Neuronal stem cell (in vitro differentiated cells): ENCODE data around the gene ATP1B3.

Experiments used
- DNase-seq: peaks from one replicate; pipeline ENCODE4 v3.0.0-alpha.2; 2013; ENCODE audit warnings: low spot score
- H2AFZ ChIP-seq: one replicate; pipeline ENCODE4 v1.6.1; 2013; ENCODE audit warnings: mild to moderate bottlenecking, low read length, inconsistent platforms
- H2AK5ac ChIP-seq: 2 replicates; pipeline ENCODE4 v1.6.1; 2013; ENCODE audit warnings: low read depth, mild to moderate bottlenecking, inconsistent platforms, low read length, moderate library complexity, mixed read lengths
- H2BK120ac ChIP-seq: 2 replicates; pipeline ENCODE4 v1.6.1; 2013; ENCODE audit warnings: low read depth, mild to moderate bottlenecking, inconsistent platforms, low read length, moderate library complexity, mixed read lengths
- H2BK12ac ChIP-seq: one replicate; pipeline ENCODE4 v1.6.1; 2013; ENCODE audit warnings: low read length, inconsistent platforms
- H2BK15ac ChIP-seq: 2 replicates; pipeline ENCODE4 v1.6.1; 2013; ENCODE audit warnings: mild to moderate bottlenecking, low read length, inconsistent platforms, mixed read lengths
- H2BK5ac ChIP-seq: one replicate; pipeline ENCODE4 v1.6.1; 2013; ENCODE audit warnings: inconsistent platforms, mild to moderate bottlenecking, low read length, moderate library complexity
- H3K14ac ChIP-seq: one replicate; pipeline ENCODE4 v1.6.1; 2013; ENCODE audit warnings: low read length, inconsistent platforms
- H3K18ac ChIP-seq: 2 replicates; pipeline ENCODE4 v1.6.1; 2013; ENCODE audit warnings: low read length, inconsistent platforms
- H3K23ac ChIP-seq: 2 replicates; pipeline ENCODE4 v1.6.1; 2013; ENCODE audit warnings: low read depth, mild to moderate bottlenecking, mixed read lengths, low read length, inconsistent platforms; ENCODE audit not compliant: poor library complexity
- H3K27ac ChIP-seq: replicated peaks from 3 replicates; pipeline ENCODE4 v1.5.1; 2013; ENCODE audit warnings: low read length, inconsistent platforms
- H3K27me3 ChIP-seq, 3 experiments: 2 replicates each; pipeline ENCODE4 v1.6.1; 2013; ENCODE audit warnings: low read length in 3 of 3, mild to moderate bottlenecking in 2 of 3, inconsistent platforms in 1 of 3, low read depth in 1 of 3, mixed read lengths in 1 of 3, moderate library complexity in 1 of 3; ENCODE audit not compliant: control insufficient read depth in 3 of 3, insufficient read depth in 3 of 3
- H3K36me3 ChIP-seq, 2 donors: replicated peaks in 1 of 2; 2 replicates each; pipeline ENCODE4 v1.6.1; 2013; ENCODE audit warnings: low read length in 2 of 2; ENCODE audit not compliant: control insufficient read depth in 2 of 2, insufficient read depth in 2 of 2
- H3K4ac ChIP-seq: 2 replicates; pipeline ENCODE4 v1.6.1; 2013; ENCODE audit warnings: inconsistent platforms, mild to moderate bottlenecking, low read length, moderate library complexity
- H3K4me1 ChIP-seq, 2 donors: 1 replicate in 1 of 2; 2 replicates in 1 of 2; pipeline ENCODE4 v1.6.1; 2013; ENCODE audit warnings: low read length in 2 of 2, low read depth in 1 of 2; ENCODE audit not compliant: control insufficient read depth in 2 of 2, insufficient read depth in 1 of 2
- H3K4me2 ChIP-seq: one replicate; pipeline ENCODE4 v1.6.1; 2013; ENCODE audit warnings: mild to moderate bottlenecking, low read length, inconsistent platforms; ENCODE audit not compliant: insufficient read depth, poor library complexity, severe bottlenecking
- H3K4me3 ChIP-seq, 2 donors: 2 replicates each; pipeline ENCODE4 v1.5.1; 2013; ENCODE audit warnings: low read length in 2 of 2, mild to moderate bottlenecking in 2 of 2, inconsistent platforms in 1 of 2, moderate library complexity in 1 of 2
- H3K79me1 ChIP-seq: one replicate; pipeline ENCODE4 v1.6.1; 2013; ENCODE audit warnings: low read depth, mild to moderate bottlenecking, inconsistent platforms, low read length, moderate library complexity
- H3K9ac ChIP-seq: one replicate; pipeline ENCODE4 v1.6.1; 2013; ENCODE audit warnings: mild to moderate bottlenecking, low read depth, low read length, inconsistent platforms; ENCODE audit not compliant: poor library complexity
- H3K9me3 ChIP-seq, 2 donors: replicated peaks in 1 of 2; 2 replicates each; pipeline versions ENCODE3 to v1.6.1; 2013; ENCODE audit warnings: low read length in 2 of 2, mild to moderate bottlenecking in 2 of 2, inconsistent platforms in 1 of 2, low read depth in 1 of 2, mixed read lengths in 1 of 2, moderate library complexity in 1 of 2; ENCODE audit not compliant: control insufficient read depth in 2 of 2, insufficient read depth in 1 of 2
- H4K8ac ChIP-seq: one replicate; pipeline ENCODE4 v1.6.1; 2013; ENCODE audit warnings: low read depth, mild to moderate bottlenecking, inconsistent platforms, low read length, moderate library complexity
- H4K91ac ChIP-seq: one replicate; pipeline ENCODE4 v1.6.1; 2013; ENCODE audit warnings: low read length, low read depth, mild to moderate bottlenecking, inconsistent platforms; ENCODE audit not compliant: poor library complexity
- WGBS, 2 donors: extraction: QIAGEN DNeasy Blood & Tissue Kit; methylation state at CpG; one replicate each; pipeline ENCODE4 v1.1.7; 2013; ENCODE audit warnings: missing lambda C conversion rate in 2 of 2, mixed read lengths in 1 of 2; ENCODE audit not compliant: insufficient read length in 2 of 2, insufficient replicate concordance in 1 of 2; ENCODE audit errors: extremely low coverage in 2 of 2; 5-methylcytosine and 5-hydroxymethylcytosine counted together

The ATP1B3 gene

DNA sequence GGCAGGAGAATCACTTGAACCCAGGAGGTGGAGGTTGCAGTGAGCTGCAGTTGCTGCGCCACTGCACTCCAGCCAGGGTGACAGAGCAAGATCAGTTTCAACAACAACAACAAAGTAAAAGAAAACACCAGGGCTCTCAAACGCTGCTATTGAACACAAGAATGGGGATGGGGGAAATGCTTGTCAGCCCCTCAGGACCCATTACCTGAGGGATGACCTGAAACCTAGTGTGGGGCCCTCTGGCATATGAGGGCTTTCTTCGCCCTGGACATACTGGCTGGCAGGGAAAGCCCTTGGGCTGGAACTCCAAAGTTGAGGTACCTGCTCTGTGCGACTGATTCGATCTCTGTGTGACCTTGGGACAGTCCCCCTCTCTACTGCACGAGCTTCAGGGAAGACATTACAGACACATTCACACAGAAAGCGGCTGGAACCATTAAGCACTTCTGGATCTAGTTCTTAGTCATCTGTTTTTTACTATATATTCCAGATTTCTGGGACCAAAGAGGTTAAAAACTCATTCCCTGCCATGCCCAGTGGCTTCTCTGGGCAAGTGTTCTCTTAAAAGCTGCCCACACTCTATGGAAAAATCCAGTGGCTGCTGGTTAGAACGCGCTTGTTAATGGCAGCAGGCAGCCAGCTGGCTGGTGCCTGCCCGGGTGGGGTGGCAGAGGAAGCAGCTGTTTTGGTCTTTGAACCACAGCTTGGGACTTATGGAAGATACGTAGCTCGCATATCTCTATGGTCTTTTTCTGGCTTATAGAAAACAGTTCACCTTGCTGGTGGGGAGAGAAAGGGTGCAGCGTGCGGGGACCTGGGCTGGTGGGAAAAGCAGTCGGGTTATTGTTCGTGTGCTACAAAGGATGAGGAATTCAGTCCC, 57.2 kb downstream of the ATP1B3 start:
- H3K27me3 ChIP-seq, result no peaks in the 10 kb centered on the region
- no peak overlapping the region for H4K91ac ChIP-seq
- no peak overlapping the region for H3K4me2 ChIP-seq
- no peak overlapping the region for H2BK15ac ChIP-seq
- H3K79me1 ChIP-seq, result no peaks in the 10 kb centered on the region
- H3K23ac ChIP-seq, result no peak overlapping the region
- H2AFZ ChIP-seq, result no peak overlapping the region
- H2BK120ac ChIP-seq, result no peak overlapping the region
- DNase-seq, result no peak
- no peak overlapping the region for H2BK12ac ChIP-seq
- no peak overlapping the region for H2BK5ac ChIP-seq
- no peak overlapping the region for H2AK5ac ChIP-seq
- H3K4ac ChIP-seq, result no peak overlapping the region
- H3K18ac ChIP-seq, result no peak overlapping the region
- no peak overlapping the region for H3K27ac ChIP-seq
- H3K4me3 ChIP-seq, result no peak overlapping the region
- H4K8ac ChIP-seq, result no peak overlapping the region
- peaks cover 0 to 6% of the 10 kb centered on the region in 2 donors for H3K4me1 ChIP-seq
- WGBS, 2 donors, result no CpG with 5 or more reads among the region's 16 CpGs
- no peak overlapping the region for H3K14ac ChIP-seq
- H3K36me3 ChIP-seq, result peaks cover 0 to 5% of the 10 kb centered on the region in 2 donors
- H3K9me3 ChIP-seq, result peaks cover 0 to 2% of the 10 kb centered on the region in 2 donors
- no peak overlapping the region for H3K9ac ChIP-seq

DNA sequence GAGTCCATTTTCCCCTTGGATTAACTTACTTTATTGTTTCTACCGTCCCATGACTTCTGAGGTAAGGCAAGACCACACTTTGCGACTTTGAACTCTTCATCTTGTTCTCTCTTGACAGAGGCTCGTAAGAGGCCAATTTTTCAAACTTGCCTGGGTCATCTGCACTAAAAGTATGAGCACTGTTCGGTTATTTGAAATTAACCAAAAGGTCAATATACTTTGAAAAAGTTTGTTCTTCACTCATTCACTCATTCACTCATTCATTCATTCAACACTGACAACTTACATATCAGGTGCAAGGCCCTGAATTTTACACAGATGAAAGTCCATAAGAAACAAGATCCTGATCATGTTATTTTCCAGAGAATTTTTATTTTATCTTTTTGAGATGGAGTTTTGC, 57.9 kb downstream of the ATP1B3 start:
- Histone ChIP-seq H3K79me1 (no peaks in the 10 kb centered on the region), H3K14ac (no peak overlapping the region), H2BK120ac (no peak overlapping the region), H2BK15ac (no peak overlapping the region), H3K27ac (no peak overlapping the region), H3K4me1 (peaks cover 0 to 6% of the 10 kb centered on the region in 2 donors), H3K18ac (no peak overlapping the region), H3K36me3 (no peaks in the 10 kb centered on the region), H2BK5ac (no peak overlapping the region), H4K8ac (no peak overlapping the region), H3K4me3 (no peak overlapping the region), H4K91ac (no peak overlapping the region), H2AFZ (no peak overlapping the region), H2BK12ac (no peak overlapping the region), H2AK5ac (no peak overlapping the region), H3K23ac (no peak overlapping the region), H3K27me3 (no peaks in the 10 kb centered on the region), H3K4me2 (no peak overlapping the region), H3K9ac (no peak overlapping the region), H3K4ac (no peak overlapping the region), H3K9me3 (no peaks in the 10 kb centered on the region)
- WGBS, 2 donors, result no CpG with 5 or more reads among the region's 4 CpGs
- no peak for DNase-seq

DNA sequence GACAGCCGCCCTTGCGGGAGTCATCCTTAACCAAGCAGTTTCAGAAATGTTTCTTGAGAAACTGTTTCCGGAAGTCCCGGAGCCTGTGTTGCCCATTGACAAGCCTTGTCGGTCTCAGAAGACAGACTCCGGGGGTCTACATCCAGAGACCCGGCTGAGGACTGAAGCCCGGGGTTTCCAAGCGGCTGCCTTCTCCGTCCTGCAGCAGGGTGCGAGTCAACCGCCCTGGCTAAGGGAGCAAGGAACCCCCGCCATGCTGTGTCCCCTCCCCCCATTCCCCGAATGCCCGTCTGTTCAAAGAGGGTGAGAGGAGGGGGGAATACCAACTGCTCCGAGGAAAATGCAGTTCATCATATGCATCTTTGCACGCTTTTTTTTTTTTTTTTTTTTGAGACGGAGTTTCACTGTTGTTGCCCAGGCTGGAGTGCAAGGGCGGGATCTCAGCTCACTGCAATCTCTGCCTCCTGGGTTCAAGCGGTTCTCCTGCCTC, 61.6 kb downstream of the ATP1B3 start:
- no peak for DNase-seq
- H3K79me1 ChIP-seq, result no peaks in the 10 kb centered on the region
- no peak overlapping the region for H2AFZ ChIP-seq
- no peak overlapping the region for H2BK15ac ChIP-seq
- H3K4me3 ChIP-seq, result no peak overlapping the region
- H3K4ac ChIP-seq, result no peak overlapping the region
- no peak overlapping the region for H4K8ac ChIP-seq
- peaks cover 0 to 6% of the 10 kb centered on the region in 2 donors for H3K4me1 ChIP-seq
- no peaks in the 10 kb centered on the region for H3K36me3 ChIP-seq
- no peak overlapping the region for H3K23ac ChIP-seq
- no peak overlapping the region for H3K4me2 ChIP-seq
- H2AK5ac ChIP-seq, result no peak overlapping the region
- H3K27me3 ChIP-seq, result no peaks in the 10 kb centered on the region
- H3K14ac ChIP-seq, result no peak overlapping the region
- H3K9ac ChIP-seq, result no peak overlapping the region
- no peak overlapping the region for H3K27ac ChIP-seq
- H4K91ac ChIP-seq, result no peak overlapping the region
- H2BK120ac ChIP-seq, result no peak overlapping the region
- H2BK12ac ChIP-seq, result no peak overlapping the region
- peak overlapping the region; percentile 44 for H3K18ac ChIP-seq
- WGBS, 2 donors, result no CpG with 5 or more reads among the region's 20 CpGs
- no peaks in the 10 kb centered on the region for H3K9me3 ChIP-seq
- H2BK5ac ChIP-seq, result no peak overlapping the region

DNA sequence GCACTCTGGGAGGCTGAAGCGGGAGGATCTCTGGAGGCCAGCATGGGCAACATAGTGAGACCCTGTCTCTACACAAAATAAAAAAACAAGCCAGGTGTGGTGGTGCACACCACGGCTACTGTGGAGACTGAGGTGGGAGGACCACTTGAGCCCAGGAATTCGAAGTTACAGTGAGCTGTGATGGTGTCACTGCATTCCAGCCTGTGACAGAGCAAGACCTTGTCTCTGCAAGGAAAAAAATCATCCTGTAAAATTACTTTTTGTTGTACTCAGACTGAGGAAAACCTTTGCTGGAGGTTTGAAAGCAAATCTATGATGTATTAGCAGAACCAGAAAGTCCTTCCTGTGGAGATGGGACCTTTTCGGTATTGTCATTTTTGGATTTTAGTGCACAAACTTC, 63.3 kb downstream of the ATP1B3 start:
- Histone ChIP-seq H3K9me3 (no peaks in the 10 kb centered on the region), H3K27ac (no peak overlapping the region), H2BK12ac (no peak overlapping the region), H2AFZ (no peak overlapping the region), H3K4me3 (no peak overlapping the region), H4K8ac (no peak overlapping the region), H3K23ac (no peak overlapping the region), H3K79me1 (no peaks in the 10 kb centered on the region), H3K4ac (no peak overlapping the region), H2AK5ac (no peak overlapping the region), H3K18ac (no peak overlapping the region), H3K9ac (no peak overlapping the region), H4K91ac (no peak overlapping the region), H3K4me1 (peaks cover 0 to 3% of the 10 kb centered on the region in 2 donors), H2BK5ac (no peak overlapping the region), H3K4me2 (no peak overlapping the region), H3K36me3 (no peaks in the 10 kb centered on the region), H3K27me3 (no peaks in the 10 kb centered on the region), H2BK120ac (no peak overlapping the region), H2BK15ac (no peak overlapping the region), H3K14ac (no peak overlapping the region)
- no peak for DNase-seq
- WGBS, 2 donors, result no CpG with 5 or more reads among the region's 4 CpGs
